Caco-2 (cell line): ENCODE data around the gene SCGN. TPM values are rescaled to one million over a fixed set of nuclear protein-coding genes. Genes with fewer than 3 reads are reported as not detected.

Experiments
- BruUV-seq: library from RNA; stranded (reverse); fragments of 400-500 nt; replicated peaks from 2 replicates; lab custom pipeline; 2021; lab: Mats Ljungman, UMichigan
- CTCF ChIA-PET: fragments of 300-600 bp; sonication (Branson Sonifier 250); formaldehyde crosslinking; loops from one replicate; lab custom pipeline; 2022; ENCODE audit warnings: antibody characterized with exemption; lab: Charles Lee
- POLR2A ChIA-PET: fragments of 300-600 bp; sonication (Branson Sonifier 250); formaldehyde crosslinking; loops from one replicate; lab custom pipeline; 2022; ENCODE audit warnings: antibody characterized with exemption; lab: Charles Lee
- DNase-seq, 2 experiments: peaks; one replicate each; pipeline versions ENCODE4 v3.0.0 to v3.0.0-alpha.2; 2020 to 2022
- H3K27me3 ChIP-seq: replicated peaks from 2 replicates; pipeline ENCODE4 v1.6.0; 2011; ENCODE audit warnings: low read length; ENCODE audit not compliant: control insufficient read depth, insufficient read depth
- H3K36me3 ChIP-seq: 2 replicates; pipeline ENCODE4 v1.5.1; 2011; ENCODE audit warnings: low read length; ENCODE audit not compliant: control insufficient read depth, insufficient read depth
- H3K4me1 ChIP-seq: fragments of 250-450 bp; sonication (Bioruptor Pico); 2 replicates; pipeline ENCODE4 v1.5.1; 2020; ENCODE audit warnings: mild to moderate bottlenecking
- H3K4me3 ChIP-seq: 2 replicates; pipeline ENCODE4 v1.5.1; 2011; ENCODE audit warnings: low read depth, mild to moderate bottlenecking, control low read depth, low read length
- H3K9me3 ChIP-seq: fragments of 250-450 bp; sonication (Bioruptor Pico); 2 replicates; pipeline ENCODE4 v1.5.1; 2020; ENCODE audit warnings: mild to moderate bottlenecking, moderate library complexity
- H3K27ac Mint-ChIP-seq: one replicate; pipeline ENCODE4 v1.8.0; 2022; ENCODE audit warnings: mixed read lengths; ENCODE audit not compliant: unreplicated experiment
- H3K27me3 Mint-ChIP-seq: one replicate; pipeline ENCODE4 v1.8.0; 2022; ENCODE audit warnings: mixed read lengths; ENCODE audit not compliant: insufficient read depth, unreplicated experiment
- H3K36me3 Mint-ChIP-seq: one replicate; pipeline ENCODE4 v1.8.0; 2022; ENCODE audit warnings: mild to moderate bottlenecking, mixed read lengths; ENCODE audit not compliant: insufficient read depth, unreplicated experiment
- H3K4me1 Mint-ChIP-seq: one replicate; pipeline ENCODE4 v1.8.0; 2022; ENCODE audit warnings: low read depth, mixed read lengths; ENCODE audit not compliant: unreplicated experiment
- H3K4me3 Mint-ChIP-seq: one replicate; pipeline ENCODE4 v1.8.0; 2022; ENCODE audit warnings: mild to moderate bottlenecking, moderate library complexity, mixed read lengths; ENCODE audit not compliant: unreplicated experiment
- H3K9me3 Mint-ChIP-seq: one replicate; pipeline ENCODE4 v1.8.0; 2022; ENCODE audit warnings: mixed read lengths; ENCODE audit not compliant: unreplicated experiment
- intact Hi-C: fragments of 100-400 bp; cut with micrococcal nuclease; formaldehyde crosslinking; loops from one replicate; pipeline ENCODE4 v1.10.0; 2022; ENCODE audit not compliant: unreplicated experiment
- total RNA-seq: library from RNA; stranded (reverse); gene quantifications from 2 replicates; pipeline ENCODE4 v1.2.3, GENCODE V29; 2022
- TF ChIP-seq, protein P1 (sequence below), 2 experiments: fragments of 200-600 bp in 1 of 2; IDR thresholded peaks; 1 replicate in 1 of 2; 2 replicates in 1 of 2; pipeline versions ENCODE4 v1.5.1 to v1.8.0; 2011 to 2022; ENCODE audit warnings: antibody characterized with exemption in 1 of 2, control low read depth in 1 of 2, inconsistent platforms in 1 of 2, low read depth in 1 of 2, low read length in 1 of 2, mild to moderate bottlenecking in 1 of 2, moderate library complexity in 1 of 2; ENCODE audit not compliant: insufficient read depth in 1 of 2, severe bottlenecking in 1 of 2, unreplicated experiment in 1 of 2

The SCGN gene
- total RNA-seq, 1 experiment from 2014 or later = 7.7 TPM

GRCh38 chr6:25617997-25618396 is 34.0 kb upstream of the SCGN start:
- Mint-ChIP-seq H3K27me3 (no peaks in the 10 kb centered on the region), H3K27ac (no peak overlapping the region), H3K4me3 (no peak overlapping the region), H3K36me3 (no peaks in the 10 kb centered on the region), H3K4me1 (no peaks in the 10 kb centered on the region), H3K9me3 (no peaks in the 10 kb centered on the region)
- H3K4me1 ChIP-seq = no peaks in the 10 kb centered on the region
- ChIA-PET CTCF (interaction anchor here (0.7 kb wide), 1 partner anchor 100 kb away, joined by 3 read pairs; no protein-coding TSS in a partner anchor), POLR2A (no interaction called here)
- intact Hi-C loops = no loop called here
- H3K9me3 ChIP-seq = no peaks in the 10 kb centered on the region
- no peaks in the 10 kb centered on the region for H3K27me3 ChIP-seq
- no peaks in the 10 kb centered on the region for H3K36me3 ChIP-seq
- no TSS peak for BruUV-seq
- no peak overlapping the region for H3K4me3 ChIP-seq
- no peak for DNase-seq
- TF ChIP-seq, protein P1, sequence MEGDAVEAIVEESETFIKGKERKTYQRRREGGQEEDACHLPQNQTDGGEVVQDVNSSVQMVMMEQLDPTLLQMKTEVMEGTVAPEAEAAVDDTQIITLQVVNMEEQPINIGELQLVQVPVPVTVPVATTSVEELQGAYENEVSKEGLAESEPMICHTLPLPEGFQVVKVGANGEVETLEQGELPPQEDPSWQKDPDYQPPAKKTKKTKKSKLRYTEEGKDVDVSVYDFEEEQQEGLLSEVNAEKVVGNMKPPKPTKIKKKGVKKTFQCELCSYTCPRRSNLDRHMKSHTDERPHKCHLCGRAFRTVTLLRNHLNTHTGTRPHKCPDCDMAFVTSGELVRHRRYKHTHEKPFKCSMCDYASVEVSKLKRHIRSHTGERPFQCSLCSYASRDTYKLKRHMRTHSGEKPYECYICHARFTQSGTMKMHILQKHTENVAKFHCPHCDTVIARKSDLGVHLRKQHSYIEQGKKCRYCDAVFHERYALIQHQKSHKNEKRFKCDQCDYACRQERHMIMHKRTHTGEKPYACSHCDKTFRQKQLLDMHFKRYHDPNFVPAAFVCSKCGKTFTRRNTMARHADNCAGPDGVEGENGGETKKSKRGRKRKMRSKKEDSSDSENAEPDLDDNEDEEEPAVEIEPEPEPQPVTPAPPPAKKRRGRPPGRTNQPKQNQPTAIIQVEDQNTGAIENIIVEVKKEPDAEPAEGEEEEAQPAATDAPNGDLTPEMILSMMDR (IDR thresholded peaks at IDR 0.05; ENCODE audit: insufficient read depth in 1 of 2, low read depth in 1 of 2, low read length in 1 of 2, severe bottlenecking in 1 of 2, unreplicated experiment in 1 of 2) = no peak

- intact Hi-C loops = no loop called here
- Mint-ChIP-seq H3K4me3 (no peak overlapping the region), H3K27me3 (no peaks in the 10 kb centered on the region), H3K27ac (no peak overlapping the region), H3K36me3 (no peaks in the 10 kb centered on the region), H3K4me1 (no peaks in the 10 kb centered on the region), H3K9me3 (no peaks in the 10 kb centered on the region)
- no peaks in the 10 kb centered on the region for H3K36me3 ChIP-seq
- no peak for DNase-seq
- no peaks in the 10 kb centered on the region for H3K27me3 ChIP-seq
- no peaks in the 10 kb centered on the region for H3K4me1 ChIP-seq
- POLR2A ChIA-PET = no interaction called here
- no peaks in the 10 kb centered on the region for H3K9me3 ChIP-seq
- CTCF ChIA-PET = no interaction called here
- no TSS peak for BruUV-seq
- no peak overlapping the region for H3K4me3 ChIP-seq
- TF ChIP-seq, protein P1 (IDR thresholded peaks at IDR 0.05; ENCODE audit: insufficient read depth in 1 of 2, low read depth in 1 of 2, low read length in 1 of 2, severe bottlenecking in 1 of 2, unreplicated experiment in 1 of 2) = no peak
Measured at GRCh38 chr6:25619217-25619616, 32.8 kb upstream of the SCGN start.

GRCh38 chr6:25620391-25620790 is 31.6 kb upstream of the SCGN start:
- Histone ChIP-seq H3K27me3 (no peaks in the 10 kb centered on the region), H3K36me3 (no peaks in the 10 kb centered on the region), H3K4me3 (no peak overlapping the region), H3K9me3 (no peaks in the 10 kb centered on the region), H3K4me1 (no peaks in the 10 kb centered on the region)
- no peak overlapping the region for H3K27ac Mint-ChIP-seq
- POLR2A ChIA-PET = no interaction called here
- no peaks in the 10 kb centered on the region for H3K36me3 Mint-ChIP-seq
- BruUV-seq = no TSS peak
- CTCF ChIA-PET = no interaction called here
- H3K9me3 Mint-ChIP-seq = no peaks in the 10 kb centered on the region
- DNase-seq = no peak
- H3K4me3 Mint-ChIP-seq = no peak overlapping the region
- TF ChIP-seq, protein P1 (IDR thresholded peaks at IDR 0.05; ENCODE audit: insufficient read depth in 1 of 2, low read depth in 1 of 2, low read length in 1 of 2, severe bottlenecking in 1 of 2, unreplicated experiment in 1 of 2) = no peak
- intact Hi-C loops = no loop called here
- H3K4me1 Mint-ChIP-seq = no peaks in the 10 kb centered on the region
- H3K27me3 Mint-ChIP-seq = no peaks in the 10 kb centered on the region
